HG02840 (cell line): ENCODE results near the gene ZNF774.
"Not testable (repeated sequence)": the region's sequence is repeated elsewhere in the genome, so short reads cannot be mapped to it uniquely, and the experiment has no call there.

Experiments used
- ATAC-seq: cut with Tn5 transposase; IDR thresholded peaks from one replicate; pipeline ENCODE4 v1.9.1; 2021; ENCODE audit warnings: mild to moderate bottlenecking, moderate library complexity, moderate number of reproducible peaks; ENCODE audit not compliant: unreplicated experiment, low FRiP score

The ZNF774 gene

GRCh38 chr15:90387534-90388461 is 35.7 kb downstream of the ZNF774 start, which contains the start of gene IQGAP1:
TSS of gene IQGAP1 (plus strand) at chr15:90388242. CDS start at chr15:90388342, 100 bp downstream.
- peak; percentile 91 for ATAC-seq

GRCh38 chr15:90388462-90389380 is 36.6 kb downstream of the ZNF774 start:
- peak; percentile 48 for ATAC-seq

- ATAC-seq, result no peak
Measured at GRCh38 chr15:90389513-90389912, 37.4 kb downstream of the ZNF774 start.

GRCh38 chr15:90393040-90393439 is 41.0 kb downstream of the ZNF774 start:
- ATAC-seq, result no peak

- ATAC-seq, result no peak
Measured at GRCh38 chr15:90394074-90394473, 42.0 kb downstream of the ZNF774 start.

GRCh38 chr15:90394748-90395442 is 42.8 kb downstream of the ZNF774 start:
- ATAC-seq, result no peak

GRCh38 chr15:90396321-90396720 is 44.2 kb downstream of the ZNF774 start:
- ATAC-seq, result no peak

GRCh38 chr15:90400005-90400758 is 48.1 kb downstream of the ZNF774 start:
- ATAC-seq, result no peak

GRCh38 chr15:90400759-90401314 is 48.8 kb downstream of the ZNF774 start:
- ATAC-seq, result peak; percentile 87

- ATAC-seq, result no peak
Measured at GRCh38 chr15:90401495-90401894, 49.4 kb downstream of the ZNF774 start.

- no peak for ATAC-seq
Measured at GRCh38 chr15:90402223-90402622, 50.1 kb downstream of the ZNF774 start.

GRCh38 chr15:90402767-90403166 is 50.7 kb downstream of the ZNF774 start:
- no peak for ATAC-seq

GRCh38 chr15:90405055-90405607 is 53.0 kb downstream of the ZNF774 start:
- ATAC-seq, result no peak

- ATAC-seq, result no peak
Measured at GRCh38 chr15:90407336-90407735, 55.3 kb downstream of the ZNF774 start.

- ATAC-seq, result no peak
Measured at GRCh38 chr15:90407871-90408317, 55.8 kb downstream of the ZNF774 start.

GRCh38 chr15:90408657-90409056 is 56.6 kb downstream of the ZNF774 start:
- ATAC-seq, result no peak

GRCh38 chr15:90409587-90409986 is 57.5 kb downstream of the ZNF774 start:
- ATAC-seq, result not testable (repeated sequence)

- ATAC-seq, result not testable (repeated sequence)
Measured at GRCh38 chr15:90410316-90410715, 58.2 kb downstream of the ZNF774 start.

GRCh38 chr15:90411176-90411575 is 59.1 kb downstream of the ZNF774 start:
- ATAC-seq, result no peak
